SK-N-SH (cell line): ENCODE measurements around the gene DLG2. TPM values are rescaled to one million over a fixed set of nuclear protein-coding genes. Genes with fewer than 3 reads are reported as not detected.
A peak's percentile ranks its signal among the peaks of the same experiment; 100 is the strongest.

ENCODE experiments used
- CTCF ChIA-PET: fragments of 300-600, 350-600 bp; formaldehyde crosslinking; extraction: SDS; loops from one replicate; lab custom pipeline; 2021; lab: Yijun Ruan, JAX
- POLR2A ChIA-PET: fragments of 350-600 bp; sonication (Branson Sonifier 250); formaldehyde crosslinking; extraction: SDS; loops from one replicate; lab custom pipeline; 2020; ENCODE audit warnings: antibody characterized with exemption, inconsistent platforms; lab: Yijun Ruan, JAX
- DNase-seq: peaks from one replicate; pipeline ENCODE4 v3.0.0; 2012
- H2AFZ ChIP-seq: fragments of 200-600 bp; sonication (generic); 2 replicates; pipeline ENCODE4 v1.8.1; 2016; ENCODE audit warnings: antibody characterized with exemption, mild to moderate bottlenecking, low read depth
- H3F3A ChIP-seq: fragments of 200-600 bp; sonication (generic); replicated peaks from 2 replicates; pipeline ENCODE3; 2016; ENCODE audit warnings: antibody characterized with exemption, mild to moderate bottlenecking; ENCODE audit not compliant: insufficient read depth
- H3K27ac ChIP-seq, 2 experiments: fragments of 200-500 bp in 1 of 2; fragments of 200-600 bp in 1 of 2; sonication (Bioruptor generic) in 1 of 2; sonication (generic), shearing (Covaris generic) in 1 of 2; 2 replicates each; pipeline versions ENCODE4 v1.5.1 to v1.6.1; 2014 to 2016; ENCODE audit warnings: low read depth in 2 of 2, inconsistent platforms in 1 of 2, low read length in 1 of 2, mild to moderate bottlenecking in 1 of 2, mixed read lengths in 1 of 2
- H3K27me3 ChIP-seq: fragments of 200-600 bp; sonication (generic), shearing (Covaris generic); 2 replicates; pipeline ENCODE4 v1.6.1; 2016; ENCODE audit warnings: mixed run types; ENCODE audit not compliant: insufficient read depth
- H3K36me3 ChIP-seq, 2 experiments: fragments of 200-500 bp in 1 of 2; fragments of 200-600 bp in 1 of 2; sonication (Bioruptor generic) in 1 of 2; sonication (generic) in 1 of 2; replicated peaks in 1 of 2; 2 replicates each; pipeline versions ENCODE3 to v1.5.1; 2014 to 2016; ENCODE audit warnings: low read length in 1 of 2, mild to moderate bottlenecking in 1 of 2; ENCODE audit not compliant: insufficient read depth in 2 of 2, control insufficient read depth in 1 of 2
- H3K4me1 ChIP-seq, 2 experiments: fragments of 200-500 bp in 1 of 2; fragments of 200-600 bp in 1 of 2; sonication (Bioruptor generic) in 1 of 2; sonication (generic), shearing (Covaris generic) in 1 of 2; 2 replicates each; pipeline versions ENCODE4 v1.5.1 to v1.6.1; 2014 to 2016; ENCODE audit warnings: low read depth in 1 of 2, low read length in 1 of 2, mixed run types in 1 of 2; ENCODE audit not compliant: insufficient read depth in 2 of 2, control insufficient read depth in 1 of 2
- H3K4me2 ChIP-seq: fragments of 200-600 bp; sonication (generic), shearing (Covaris generic); 2 replicates; pipeline ENCODE4 v1.6.1; 2017; ENCODE audit warnings: mixed run types
- H3K4me3 ChIP-seq, 2 experiments: fragments of 200-500 bp in 1 of 2; fragments of 200-600 bp in 1 of 2; sonication (Bioruptor generic) in 1 of 2; sonication (generic), shearing (Covaris generic) in 1 of 2; 2 replicates each; pipeline versions ENCODE4 v1.5.1 to v1.8.1; 2014 to 2016; ENCODE audit warnings: low read depth in 2 of 2, inconsistent platforms in 1 of 2, low read length in 1 of 2, mild to moderate bottlenecking in 1 of 2, mixed read lengths in 1 of 2, moderate library complexity in 1 of 2
- H3K79me2 ChIP-seq: fragments of 200-600 bp; sonication (generic); 2 replicates; pipeline ENCODE4 v1.8.1; 2017; ENCODE audit warnings: mild to moderate bottlenecking; ENCODE audit not compliant: insufficient read depth
- H3K9ac ChIP-seq: fragments of 200-600 bp; sonication (generic); 2 replicates; pipeline ENCODE4 v1.6.1; 2017; ENCODE audit warnings: mixed run types
- H3K9me2 ChIP-seq: fragments of 200-600 bp; sonication (generic); 2 replicates; pipeline ENCODE4 v1.6.1; 2017; ENCODE audit warnings: mixed run types
- H3K9me3 ChIP-seq: fragments of 200-600 bp; sonication (generic); 2 replicates; pipeline ENCODE4 v1.6.1; 2017; ENCODE audit warnings: mixed run types, mild to moderate bottlenecking, moderate library complexity
- H4K20me1 ChIP-seq: fragments of 200-600 bp; sonication (generic); 2 replicates; pipeline ENCODE4 v1.6.1; 2017; ENCODE audit warnings: mild to moderate bottlenecking, mixed run types; ENCODE audit not compliant: insufficient read depth
- CTCF ChIP-seq: fragments of 200-600 bp; sonication (generic); IDR thresholded peaks from 2 replicates; pipeline ENCODE4 v1.6.1; 2017; ENCODE audit warnings: antibody characterized with exemption, mild to moderate bottlenecking, moderate library complexity
- ELF1 ChIP-seq: IDR thresholded peaks from 2 replicates; pipeline ENCODE4 v1.4.0; 2012
- EP300 ChIP-seq, 2 experiments: IDR thresholded peaks; 2 replicates each; pipeline versions ENCODE4 v1.4.0 to v1.6.1; 2012; ENCODE audit warnings: borderline replicate concordance in 1 of 2, low read depth in 1 of 2, low read length in 1 of 2
- EZH2phosphoT487 ChIP-seq: fragments of 200-600 bp; sonication (generic); IDR thresholded peaks from 2 replicates; pipeline ENCODE4 v1.6.1; 2017; ENCODE audit warnings: low read depth, mixed run types, mild to moderate bottlenecking, antibody characterized with exemption, moderate library complexity, borderline replicate concordance
- FOSL2 ChIP-seq: IDR thresholded peaks from 2 replicates; pipeline ENCODE4 v1.4.0; 2012; ENCODE audit warnings: low read depth, mild to moderate bottlenecking, moderate library complexity, borderline replicate concordance
- FOXJ3 ChIP-seq: sonication (generic); formaldehyde crosslinking; IDR thresholded peaks from 2 replicates; pipeline ENCODE4 v1.5.1; 2020; ENCODE audit warnings: mild to moderate bottlenecking, missing genetic modification reagents
- FOXM1 ChIP-seq: IDR thresholded peaks from 2 replicates; pipeline ENCODE4 v1.4.0; 2012; ENCODE audit warnings: low read depth, mild to moderate bottlenecking
- GABPA ChIP-seq: IDR thresholded peaks from 2 replicates; pipeline ENCODE4 v1.4.0; 2012; ENCODE audit warnings: low read depth, mild to moderate bottlenecking
- GATA2 ChIP-seq: sonication (generic); formaldehyde crosslinking; IDR thresholded peaks from 2 replicates; pipeline ENCODE4 v1.5.0; 2020; ENCODE audit warnings: mild to moderate bottlenecking, missing genetic modification reagents
- IRF3 ChIP-seq: fragments of 150-350 bp; IDR thresholded peaks from 2 replicates; pipeline ENCODE4 v1.6.1; 2016; ENCODE audit warnings: mild to moderate bottlenecking, low read depth, low read length
- JUND ChIP-seq: IDR thresholded peaks from 2 replicates; pipeline ENCODE4 v1.4.0; 2012
- MEF2A ChIP-seq: IDR thresholded peaks from 2 replicates; pipeline ENCODE4 v1.4.0; 2012; ENCODE audit warnings: low read depth, borderline replicate concordance
- MXI1 ChIP-seq: IDR thresholded peaks from 2 replicates; pipeline ENCODE4 v1.6.1; 2012; ENCODE audit warnings: mild to moderate bottlenecking, low read depth, low read length, improper control_type of control experiment
- NFIC ChIP-seq: IDR thresholded peaks from 2 replicates; pipeline ENCODE4 v1.4.0; 2012; ENCODE audit warnings: borderline replicate concordance
- NRF1 ChIP-seq: IDR thresholded peaks from 2 replicates; pipeline ENCODE4 v1.6.1; 2012; ENCODE audit warnings: low read depth, mild to moderate bottlenecking, low read length
- PBX3 ChIP-seq: IDR thresholded peaks from 2 replicates; pipeline ENCODE4; 2012
- POLR2AphosphoS5 ChIP-seq: IDR thresholded peaks from 2 replicates; pipeline ENCODE4 v1.6.1; 2012; ENCODE audit warnings: low read depth, low read length
- RCOR1 ChIP-seq: fragments of 150-350 bp; IDR thresholded peaks from 2 replicates; pipeline ENCODE4 v1.6.1; 2017; ENCODE audit warnings: antibody characterized with exemption, low read length
- REST ChIP-seq: IDR thresholded peaks from 2 replicates; pipeline ENCODE4 v1.6.1; 2012; ENCODE audit warnings: mild to moderate bottlenecking, low read depth, low read length, moderate library complexity
- RFX5 ChIP-seq: IDR thresholded peaks from 2 replicates; pipeline ENCODE4 v1.6.1; 2012; ENCODE audit warnings: mild to moderate bottlenecking, improper control_type of control experiment, low read length
- SIN3A ChIP-seq: IDR thresholded peaks from 2 replicates; pipeline ENCODE4 v1.6.1; 2012; ENCODE audit warnings: low read depth, mild to moderate bottlenecking, low read length, moderate library complexity, borderline replicate concordance
- SMC3 ChIP-seq: IDR thresholded peaks from 2 replicates; pipeline ENCODE4 v1.6.1; 2012; ENCODE audit warnings: low read depth, low read length, improper control_type of control experiment
- TAF1 ChIP-seq: IDR thresholded peaks from 2 replicates; pipeline ENCODE4 v1.6.1; 2012; ENCODE audit warnings: low read depth, mild to moderate bottlenecking, low read length, moderate library complexity, borderline replicate concordance
- TCF12 ChIP-seq: IDR thresholded peaks from 2 replicates; pipeline ENCODE4 v1.4.0; 2012
- USF1 ChIP-seq: IDR thresholded peaks from 2 replicates; pipeline ENCODE4 v1.4.0; 2012; ENCODE audit warnings: low read depth, borderline replicate concordance
- YY1 ChIP-seq: IDR thresholded peaks from 2 replicates; pipeline ENCODE4 v1.4.0; 2012; ENCODE audit warnings: low read depth, mild to moderate bottlenecking
- WGBS: methylation state at CpG from one replicate; pipeline ENCODE4 v1.1.6; 2017; ENCODE audit warnings: low lambda C conversion rate; 5-methylcytosine and 5-hydroxymethylcytosine counted together
- polyA plus RNA-seq, 3 experiments: library from polyadenylated mRNA; depleted of rRNA; stranded (reverse); fragments of >200 nt; gene quantifications; 2 replicates each; pipeline ENCODE4 v1.2.3, GENCODE V29; 2012

The DLG2 gene
- polyA plus RNA-seq, 1 of the 3 experiments (the other 2 are of a cell fraction) = 0.21 TPM

GRCh38 chr11:85647604-85648299 is 20.6 kb upstream of the DLG2 start, which contains the start of gene TMEM126A:
TSS of gene TMEM126A (plus strand) at chr11:85647967. CDS start at chr11:85650256, 2,289 bp downstream.
- WGBS = 3% methylated on average over 31 of the region's 33 CpGs
- CTCF ChIA-PET = interaction anchor here (0.5 to 1.7 kb wide), 5 partner anchors 10 to 29 kb away, joined by 3 to 6 read pairs (median 3); no protein-coding TSS in a partner anchor
- peak; percentile 84 for DNase-seq
- TF ChIP-seq FOXM1 (no peak), POLR2AphosphoS5 (peak; percentile 95), EP300 (IDR thresholded peaks at IDR 0.05; ENCODE audit: borderline replicate concordance in 1 of 2, low read depth in 1 of 2, low read length in 1 of 2) (0 out of 4 replicates have a peak, but pooled peaks of 1 of the 2 experiments have one; percentile 8), TCF12 (no peak), SMC3 (no peak), FOXJ3 (no peak), PBX3 (no peak), YY1 (peak; percentile 97), ELF1 (peak; percentile 73), EZH2phosphoT487 (no peak), RCOR1 (no peak), NFIC (no peak; the same call in 1 of the 2 replicates), CTCF (no peak), JUND (no peak), REST (no peak), IRF3 (peak; percentile 15; the same call in 1 of the 2 replicates), TAF1 (peak; percentile 80), GATA2 (CRISPR knock-in tag) (no peak), MEF2A (no peak), FOSL2 (no peak), MXI1 (peak; percentile 89), RFX5 (peak; percentile 37; the same call in 1 of the 2 replicates), GABPA (peak; percentile 81), USF1 (peak; percentile 75), NRF1 (no peak), SIN3A (peak; percentile 81)

More at GRCh38 chr11:85647604-85648299, 20.6 kb upstream of the DLG2 start, which contains the start of gene TMEM126A:
- H3K36me3 ChIP-seq = peaks cover 0 to 12% of the 10 kb centered on the region in 2 experiments
- peak within 1 kb of the TSS; percentile 65 for H3K4me2 ChIP-seq
- POLR2A ChIA-PET = interaction anchor here (1.3 to 2.2 kb wide), 5 partner anchors 10 to 38 kb away, joined by 4 to 23 read pairs (median 9); partner anchors contain the start of genes CCDC89, CREBZF, DLG2 and TMEM126B
- peak within 1 kb of the TSS; percentile 79 for H3K9ac ChIP-seq
- peaks cover 12% of the 10 kb centered on the region for H3F3A ChIP-seq
- H3K9me2 ChIP-seq = no peaks in the 10 kb centered on the region
- peak within 1 kb of the TSS; percentile 61 to 88 for H3K27ac ChIP-seq
- H3K4me3 ChIP-seq = peak within 1 kb of the TSS; percentile 75 to 91
- no peaks in the 10 kb centered on the region for H4K20me1 ChIP-seq
- peak within 1 kb of the TSS; percentile 77 for H2AFZ ChIP-seq
- peaks cover 7 to 17% of the 10 kb centered on the region in 2 experiments; a peak in 3 of 4 replicates for H3K4me1 ChIP-seq
- no peaks in the 10 kb centered on the region for H3K9me3 ChIP-seq
- peaks cover 24% of the 10 kb centered on the region for H3K79me2 ChIP-seq
- H3K27me3 ChIP-seq = no peaks in the 10 kb centered on the region
